RWPE2 (cell line): ENCODE data around the gene ING2.

Experiments used
- ATAC-seq: fragments of 200-7000 bp; cut with Tn5 transposase; 3 replicates; pipeline ENCODE4 v1.9.1; 2021; ENCODE audit warnings: low read depth
- DNase-seq: peaks from one replicate; pipeline ENCODE4 v3.0.0-alpha.2; 2020; ENCODE audit warnings: low spot score
- H3K27ac ChIP-seq: fragments of 450-650 bp; 2 replicates; pipeline ENCODE4 v1.5.1; 2017; ENCODE audit warnings: mild to moderate bottlenecking; ENCODE audit not compliant: poor library complexity, severe bottlenecking
- H3K27me3 ChIP-seq: fragments of 250-450 bp; sonication (Bioruptor Pico); 2 replicates; pipeline ENCODE4 v1.5.1; 2021; ENCODE audit warnings: mild to moderate bottlenecking, moderate library complexity; ENCODE audit not compliant: insufficient read depth, poor library complexity, severe bottlenecking
- H3K36me3 ChIP-seq: fragments of 250-450 bp; sonication (Bioruptor Pico); 2 replicates; pipeline ENCODE4 v1.5.1; 2020; ENCODE audit warnings: low read depth, mild to moderate bottlenecking, moderate library complexity
- H3K4me1 ChIP-seq: fragments of 250-450 bp; sonication (Bioruptor Pico); 2 replicates; pipeline ENCODE4 v1.5.1; 2021; ENCODE audit warnings: mild to moderate bottlenecking, moderate library complexity; ENCODE audit not compliant: insufficient read depth, poor library complexity, severe bottlenecking
- H3K4me3 ChIP-seq: fragments of 250-450 bp; sonication (Bioruptor Pico); 2 replicates; pipeline ENCODE4 v1.5.1; 2021; ENCODE audit warnings: mild to moderate bottlenecking, moderate library complexity; ENCODE audit not compliant: severe bottlenecking
- H3K9me3 ChIP-seq: fragments of 250-450 bp; sonication (Bioruptor Pico); 2 replicates; pipeline ENCODE4 v1.5.1; 2021; ENCODE audit warnings: mild to moderate bottlenecking, moderate library complexity; ENCODE audit not compliant: severe bottlenecking
- TF ChIP-seq, protein P1 (sequence below): fragments of 450-650 bp; IDR thresholded peaks from one replicate; pipeline ENCODE4 v1.5.1; 2017; ENCODE audit warnings: mild to moderate bottlenecking, moderate library complexity; ENCODE audit not compliant: poor library complexity, severe bottlenecking

Gene ING2

GRCh38 chr4:183553601-183554345, 48.9 kb downstream of the ING2 start:
- H3K4me3 ChIP-seq, result no peak overlapping the region
- H3K27ac ChIP-seq, result no peak overlapping the region
- no peaks in the 10 kb centered on the region for H3K27me3 ChIP-seq
- H3K36me3 ChIP-seq, result no peaks in the 10 kb centered on the region
- no peaks in the 10 kb centered on the region for H3K9me3 ChIP-seq
- no peak for ATAC-seq
- H3K4me1 ChIP-seq, result no peaks in the 10 kb centered on the region
- no peak for DNase-seq
- TF ChIP-seq, protein P1, sequence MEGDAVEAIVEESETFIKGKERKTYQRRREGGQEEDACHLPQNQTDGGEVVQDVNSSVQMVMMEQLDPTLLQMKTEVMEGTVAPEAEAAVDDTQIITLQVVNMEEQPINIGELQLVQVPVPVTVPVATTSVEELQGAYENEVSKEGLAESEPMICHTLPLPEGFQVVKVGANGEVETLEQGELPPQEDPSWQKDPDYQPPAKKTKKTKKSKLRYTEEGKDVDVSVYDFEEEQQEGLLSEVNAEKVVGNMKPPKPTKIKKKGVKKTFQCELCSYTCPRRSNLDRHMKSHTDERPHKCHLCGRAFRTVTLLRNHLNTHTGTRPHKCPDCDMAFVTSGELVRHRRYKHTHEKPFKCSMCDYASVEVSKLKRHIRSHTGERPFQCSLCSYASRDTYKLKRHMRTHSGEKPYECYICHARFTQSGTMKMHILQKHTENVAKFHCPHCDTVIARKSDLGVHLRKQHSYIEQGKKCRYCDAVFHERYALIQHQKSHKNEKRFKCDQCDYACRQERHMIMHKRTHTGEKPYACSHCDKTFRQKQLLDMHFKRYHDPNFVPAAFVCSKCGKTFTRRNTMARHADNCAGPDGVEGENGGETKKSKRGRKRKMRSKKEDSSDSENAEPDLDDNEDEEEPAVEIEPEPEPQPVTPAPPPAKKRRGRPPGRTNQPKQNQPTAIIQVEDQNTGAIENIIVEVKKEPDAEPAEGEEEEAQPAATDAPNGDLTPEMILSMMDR, result no peak

- no peak for ATAC-seq
- H3K27ac ChIP-seq, result no peak overlapping the region
- no peaks in the 10 kb centered on the region for H3K36me3 ChIP-seq
- no peaks in the 10 kb centered on the region for H3K9me3 ChIP-seq
- TF ChIP-seq, protein P1, result no peak
- DNase-seq, result no peak
- no peaks in the 10 kb centered on the region for H3K27me3 ChIP-seq
- H3K4me1 ChIP-seq, result no peaks in the 10 kb centered on the region
- H3K4me3 ChIP-seq, result no peak overlapping the region
These were observed 49.5 kb downstream of the ING2 start for GRCh38 chr4:183554346-183554686.

DNA sequence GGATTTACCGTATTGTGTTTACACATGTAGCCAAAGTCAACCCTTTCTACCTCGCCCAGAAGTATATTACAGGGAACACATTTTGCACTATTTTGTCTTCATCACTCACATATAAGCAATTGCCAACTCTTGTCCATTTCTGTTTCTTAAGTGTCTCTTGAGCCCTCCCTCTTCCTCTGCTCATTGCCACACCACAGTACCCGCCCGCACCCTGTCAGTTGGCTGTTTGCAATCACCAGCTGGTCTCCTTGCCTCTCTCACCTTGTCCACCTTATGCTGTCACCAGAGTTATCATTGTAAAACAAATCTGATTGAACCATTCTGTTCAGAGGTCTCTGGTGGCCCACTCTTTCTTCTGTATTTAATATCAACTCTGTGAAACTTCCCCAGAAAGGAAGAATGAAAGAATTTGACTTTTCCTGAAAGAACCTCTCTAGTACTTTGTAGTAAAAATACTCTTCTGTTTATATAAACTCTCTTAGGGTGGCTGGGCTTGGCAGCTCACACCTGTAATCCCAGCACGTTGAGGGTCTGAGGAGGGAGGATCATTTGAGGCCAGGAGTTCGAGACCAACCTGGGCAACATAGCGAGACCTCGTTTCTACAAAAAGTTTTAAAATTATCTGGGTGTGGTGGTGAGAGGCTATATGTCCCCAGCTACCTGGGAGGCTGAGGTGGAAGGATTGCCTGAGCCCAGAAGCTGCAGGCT, 50.2 kb downstream of the ING2 start:
- no peaks in the 10 kb centered on the region for H3K27me3 ChIP-seq
- H3K4me3 ChIP-seq, result no peak overlapping the region
- no peaks in the 10 kb centered on the region for H3K36me3 ChIP-seq
- ATAC-seq (peak; percentile 23; the same call in 1 of the 3 replicates), DNase-seq (no peak)
- no peak overlapping the region for H3K27ac ChIP-seq
- H3K4me1 ChIP-seq, result no peaks in the 10 kb centered on the region
- H3K9me3 ChIP-seq, result no peaks in the 10 kb centered on the region
- TF ChIP-seq, protein P1, result no peak

DNA sequence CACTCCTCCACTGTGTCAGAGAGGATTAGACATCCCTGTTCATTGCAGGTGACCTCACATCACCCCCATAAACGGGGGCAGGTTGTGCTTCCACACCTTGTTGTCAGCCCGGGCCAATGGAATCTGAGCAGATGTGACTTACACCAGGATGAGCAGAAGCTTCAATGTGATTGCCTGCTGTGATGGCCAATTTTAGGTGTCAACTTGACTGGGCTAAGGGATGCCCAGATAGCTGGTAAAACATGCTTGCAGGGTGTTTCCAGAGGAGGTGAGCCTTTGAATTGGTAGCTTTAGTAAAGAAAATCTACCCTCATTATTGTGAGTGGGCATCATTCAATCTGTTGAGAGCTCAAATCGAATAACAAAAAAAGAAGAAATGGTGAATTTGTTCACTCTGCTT, 52.1 kb downstream of the ING2 start:
- Histone ChIP-seq H3K27me3 (no peaks in the 10 kb centered on the region), H3K4me3 (no peak overlapping the region), H3K9me3 (no peaks in the 10 kb centered on the region), H3K27ac (no peak overlapping the region), H3K4me1 (no peaks in the 10 kb centered on the region), H3K36me3 (no peaks in the 10 kb centered on the region)
- no peak for DNase-seq
- TF ChIP-seq, protein P1, result no peak
- ATAC-seq, result no peak

DNA sequence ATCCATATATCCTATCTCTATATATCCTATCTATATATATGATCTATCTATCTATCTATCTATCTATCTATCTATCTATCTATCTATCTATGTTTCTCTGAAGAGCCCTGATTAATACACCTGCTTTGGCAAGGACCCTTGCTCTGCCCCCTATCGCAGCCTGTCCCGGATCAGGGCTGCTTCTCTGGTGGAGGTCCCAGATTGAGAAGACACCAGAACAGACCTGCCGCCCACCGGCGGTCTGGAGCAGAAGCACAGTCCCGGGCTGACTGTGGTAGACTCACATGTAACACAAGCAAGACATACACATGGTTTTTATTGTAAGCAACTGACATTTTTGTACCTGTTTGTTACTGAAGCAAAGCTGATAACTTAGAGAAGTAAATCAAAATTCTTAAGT, 52.8 kb downstream of the ING2 start:
- H3K27ac ChIP-seq, result no peak overlapping the region
- TF ChIP-seq, protein P1, result no peak
- no peaks in the 10 kb centered on the region for H3K27me3 ChIP-seq
- ATAC-seq (no peak), DNase-seq (no peak)
- H3K4me3 ChIP-seq, result no peak overlapping the region
- no peaks in the 10 kb centered on the region for H3K36me3 ChIP-seq
- no peaks in the 10 kb centered on the region for H3K9me3 ChIP-seq
- H3K4me1 ChIP-seq, result no peaks in the 10 kb centered on the region
